NCI-H2029 treated with DMSO at 0.1 percent for 48 hours (cell line): ENCODE measurements around the gene RGS21.
"Not testable (repeated sequence)": the region's sequence is repeated elsewhere in the genome, so short reads cannot be mapped to it uniquely, and the experiment has no call there.

Source experiments
- DNase-seq: peaks from one replicate; lab custom pipeline; 2025; lab: John Stamatoyannopoulos, UW

Gene RGS21, protein sequence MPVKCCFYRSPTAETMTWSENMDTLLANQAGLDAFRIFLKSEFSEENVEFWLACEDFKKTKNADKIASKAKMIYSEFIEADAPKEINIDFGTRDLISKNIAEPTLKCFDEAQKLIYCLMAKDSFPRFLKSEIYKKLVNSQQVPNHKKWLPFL

DNA sequence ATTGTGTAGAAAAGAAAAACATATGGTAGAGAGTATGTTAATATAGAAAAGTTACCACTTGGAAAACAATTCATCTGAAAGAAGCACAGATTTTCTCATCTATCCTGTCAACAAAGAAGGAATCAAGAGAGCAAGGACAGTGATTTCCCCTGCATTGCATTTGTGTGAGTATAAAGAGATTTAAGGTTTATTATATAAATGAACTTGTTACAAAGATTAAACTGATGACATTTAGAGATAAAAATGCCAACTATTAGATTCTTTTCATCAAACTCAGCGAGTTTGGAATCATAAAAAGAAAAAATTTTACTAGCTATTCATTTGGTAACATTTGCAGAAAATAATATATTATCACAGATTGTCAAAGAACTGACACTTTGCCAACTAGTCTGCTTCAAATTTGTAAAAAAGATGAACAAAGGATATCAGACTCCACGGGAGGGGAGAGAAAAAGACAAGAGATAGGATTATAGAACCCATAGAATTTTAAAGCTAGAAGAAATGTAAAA lies at the start of gene RGS21:
Gene RGS21 (plus strand): TSS at position 51 of the 509 bp plus-strand sequence. CDS start 26,045 bp downstream, outside the sequence.
- no peak for DNase-seq

DNA sequence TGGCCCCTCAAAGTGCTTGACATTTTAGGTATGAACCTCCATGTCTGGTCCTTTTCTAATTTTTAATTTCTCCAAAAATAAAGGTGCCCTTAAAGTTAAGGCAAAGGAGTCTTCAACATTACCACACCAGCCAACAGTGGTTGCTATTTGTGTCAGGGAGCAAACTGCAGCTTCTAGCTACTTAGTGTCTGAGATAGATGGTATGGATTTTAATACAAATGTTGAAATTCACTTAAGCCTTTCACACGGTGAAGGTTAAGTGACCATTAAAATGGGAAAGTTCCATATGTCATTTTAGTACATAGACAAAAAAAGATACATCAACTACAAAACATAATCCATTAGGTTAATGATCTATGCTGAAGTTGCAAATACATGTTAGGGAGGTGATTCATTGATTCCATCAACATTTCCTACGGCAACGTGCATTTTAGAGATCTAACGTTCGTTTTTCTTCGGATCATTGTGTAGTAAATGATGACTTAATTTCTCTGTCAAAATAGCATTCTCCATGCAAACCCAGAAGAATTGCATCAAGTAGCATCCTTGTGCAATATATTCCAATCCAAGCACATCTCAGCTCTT lies 48.2 kb upstream of the RGS21 start:
- no peak for DNase-seq

DNA sequence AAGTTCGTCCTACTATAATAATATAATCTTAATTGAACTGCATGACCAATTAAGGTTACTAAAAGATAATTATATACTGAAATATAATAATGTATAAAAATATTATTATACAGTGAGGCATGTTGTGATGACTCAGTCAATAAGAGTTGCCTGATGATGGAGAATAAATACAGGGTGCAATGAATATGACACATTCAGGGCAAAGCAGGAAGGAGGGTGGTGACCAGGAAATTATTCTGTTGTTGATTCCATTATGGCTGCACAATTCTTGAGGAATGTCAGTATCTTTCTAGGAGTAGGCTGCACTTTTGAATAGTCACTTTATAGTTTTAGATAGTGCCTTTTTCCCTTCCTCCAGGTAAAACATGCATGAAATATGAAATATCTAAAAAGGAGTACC lies 46.4 kb upstream of the RGS21 start:
- no peak for DNase-seq

DNA sequence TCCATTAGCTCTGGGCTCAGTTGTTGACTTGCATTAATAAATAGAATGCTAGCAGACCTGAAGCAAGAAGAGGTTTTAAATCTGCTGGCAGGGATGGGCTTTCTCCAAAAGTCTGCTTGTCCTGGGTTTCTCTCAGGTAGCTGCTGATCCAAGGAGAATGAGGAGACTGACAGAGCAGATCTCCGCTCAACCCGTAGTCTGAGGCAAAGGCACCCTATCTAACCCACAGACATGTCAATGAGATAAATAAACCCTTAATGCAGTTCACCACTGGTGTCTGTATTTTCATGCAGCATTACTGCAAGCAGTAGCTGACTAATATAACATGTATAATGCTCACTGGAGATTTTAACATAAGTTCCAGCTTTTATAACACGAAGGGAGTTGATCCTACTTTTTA lies 44.1 kb upstream of the RGS21 start:
- DNase-seq: no peak

DNA sequence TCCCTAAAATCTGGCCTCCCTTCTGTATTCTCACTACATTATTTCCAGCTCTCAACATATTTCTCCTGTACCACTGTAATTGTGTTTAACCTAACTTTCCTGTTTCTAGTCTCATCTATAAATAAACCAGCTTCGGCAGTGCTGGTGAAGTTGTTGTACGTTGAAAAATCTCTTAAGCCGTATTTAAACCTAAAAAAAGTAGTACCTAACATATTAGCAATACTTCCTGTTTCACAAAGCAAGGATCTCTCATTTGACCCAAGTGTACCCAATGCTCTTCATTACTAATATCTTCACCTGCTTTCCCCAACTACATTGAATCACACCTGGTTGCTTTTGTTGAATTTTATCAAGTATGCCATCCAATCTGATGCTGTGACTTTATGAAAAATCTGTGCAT lies 42.2 kb upstream of the RGS21 start:
- DNase-seq: no peak

DNA sequence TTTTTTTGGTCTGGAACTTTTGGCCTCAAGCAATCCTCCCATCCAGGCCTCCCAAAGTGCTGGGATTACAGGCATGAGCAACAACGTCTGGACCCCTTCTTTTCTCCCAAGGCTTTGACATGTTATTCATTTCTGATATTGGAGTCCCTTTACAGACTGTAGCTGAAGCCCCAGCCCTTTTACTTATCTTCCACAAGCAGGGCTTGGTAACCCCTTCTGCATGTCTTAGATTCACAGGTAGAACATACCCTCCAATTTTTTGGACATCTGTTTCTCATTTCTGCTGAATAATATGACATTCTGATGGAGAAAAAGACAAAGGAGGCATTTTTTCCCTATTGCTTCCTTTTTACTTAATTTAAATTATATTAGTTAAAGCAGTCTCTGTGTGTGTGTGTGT lies 39.2 kb upstream of the RGS21 start:
- no peak for DNase-seq

DNA sequence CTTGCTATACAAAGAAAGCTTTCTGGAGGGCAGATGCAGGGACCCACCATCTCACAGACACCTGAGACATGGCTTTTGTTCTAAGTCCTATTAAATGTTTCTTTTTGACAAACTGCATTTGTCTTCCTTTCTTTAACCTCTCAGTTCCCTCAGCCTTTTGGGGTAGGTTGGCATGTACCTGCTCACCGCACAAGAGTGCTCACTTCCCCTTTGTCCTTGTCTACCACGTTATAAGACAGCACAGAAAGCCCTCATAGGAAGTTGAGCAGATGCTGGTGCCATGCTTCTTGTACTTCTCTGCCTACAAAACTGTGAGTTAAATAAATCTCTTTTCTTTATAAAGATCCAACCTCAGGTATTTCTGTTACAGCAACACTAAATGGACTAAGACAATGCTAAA lies 31.9 kb upstream of the RGS21 start:
- no peak for DNase-seq

DNA sequence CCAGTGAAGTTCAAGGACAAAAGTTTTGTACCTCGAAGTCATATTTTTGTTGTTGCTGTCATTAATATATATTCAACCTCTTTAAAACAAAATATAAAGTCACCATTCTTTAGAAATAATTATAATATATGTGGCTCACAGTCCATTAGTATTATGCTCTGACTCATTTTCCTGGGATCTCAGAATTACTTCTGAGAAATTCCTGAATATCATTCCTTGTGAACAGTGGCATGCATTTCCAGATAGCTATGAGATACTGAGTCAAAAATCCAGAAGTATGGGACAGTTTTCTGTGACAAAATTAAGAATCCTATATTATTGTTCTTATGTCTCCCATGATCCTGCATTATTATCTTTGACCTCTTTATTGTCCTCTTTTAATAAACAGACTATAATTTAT lies 13.8 kb upstream of the RGS21 start:
- DNase-seq: no peak

DNA sequence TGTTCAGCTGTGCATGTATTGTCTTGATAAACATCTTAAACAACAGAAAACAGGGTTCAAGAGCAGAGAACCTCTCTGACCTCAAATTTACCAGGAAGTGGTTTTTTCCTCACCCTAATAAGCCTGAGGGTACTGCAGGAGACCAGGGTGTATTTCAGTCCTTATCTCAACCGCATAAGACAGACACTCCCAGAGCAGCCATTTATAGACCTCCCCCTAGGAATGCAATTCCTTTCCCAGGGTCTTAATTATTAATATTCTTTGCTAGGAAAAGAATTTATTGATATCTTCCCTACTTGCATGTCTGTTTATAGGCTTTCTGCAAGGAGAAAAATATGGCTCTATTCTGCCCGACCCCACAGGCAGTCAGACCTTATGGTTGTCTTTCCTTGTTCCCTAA lies 8.5 kb upstream of the RGS21 start:
- DNase-seq: not testable (repeated sequence)

GRCh38 chr1:192311281-192311680 lies 5.5 kb upstream of the RGS21 start:
- DNase-seq: no peak

DNA sequence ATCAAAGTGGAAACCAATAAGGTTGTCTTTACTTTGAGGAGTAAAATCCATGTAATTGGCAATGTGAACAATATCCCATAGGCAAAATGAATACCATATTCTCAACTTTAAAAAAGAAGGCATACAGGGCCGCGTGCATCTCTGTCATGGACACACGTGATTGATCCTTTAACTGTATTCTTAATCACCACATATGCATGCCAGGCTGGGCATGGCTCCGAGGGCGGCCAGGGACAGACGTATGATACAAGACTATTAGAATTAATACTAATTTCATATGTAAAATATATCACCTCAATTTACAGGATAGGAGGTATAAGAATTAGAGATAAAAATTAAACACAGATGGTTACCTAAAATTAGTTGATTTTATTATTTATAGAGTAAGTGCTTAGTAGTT lies 11.2 kb downstream of the RGS21 start:
- DNase-seq: no peak

GRCh38 chr1:192342842-192343241 lies 26.1 kb downstream of the RGS21 start:
- no peak for DNase-seq

- no peak for DNase-seq
These were observed 26.6 kb downstream of the RGS21 start for GRCh38 chr1:192343344-192343743.

DNA sequence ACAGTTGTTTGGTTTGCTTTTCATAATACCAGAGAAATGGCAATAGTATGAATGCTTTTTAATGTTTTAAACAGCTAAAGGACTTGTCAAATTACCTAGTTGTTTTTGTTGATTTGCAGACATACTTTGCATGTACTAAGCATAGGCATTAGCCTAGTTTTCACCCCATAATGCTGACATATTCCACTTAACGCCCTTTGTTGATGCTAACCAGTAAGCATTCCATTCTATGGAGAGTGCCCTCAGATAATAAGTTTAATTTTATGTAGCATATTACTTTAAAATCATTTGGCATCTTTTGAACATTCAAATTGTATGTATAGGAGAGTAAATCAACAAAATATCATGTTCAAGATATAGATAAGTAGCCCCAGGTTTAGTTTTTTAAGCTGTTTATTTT lies 32.5 kb downstream of the RGS21 start:
- DNase-seq: no peak

GRCh38 chr1:192350356-192350755 lies 33.6 kb downstream of the RGS21 start:
- DNase-seq: no peak

GRCh38 chr1:192351550-192351949 lies 34.8 kb downstream of the RGS21 start:
- DNase-seq: no peak

DNA sequence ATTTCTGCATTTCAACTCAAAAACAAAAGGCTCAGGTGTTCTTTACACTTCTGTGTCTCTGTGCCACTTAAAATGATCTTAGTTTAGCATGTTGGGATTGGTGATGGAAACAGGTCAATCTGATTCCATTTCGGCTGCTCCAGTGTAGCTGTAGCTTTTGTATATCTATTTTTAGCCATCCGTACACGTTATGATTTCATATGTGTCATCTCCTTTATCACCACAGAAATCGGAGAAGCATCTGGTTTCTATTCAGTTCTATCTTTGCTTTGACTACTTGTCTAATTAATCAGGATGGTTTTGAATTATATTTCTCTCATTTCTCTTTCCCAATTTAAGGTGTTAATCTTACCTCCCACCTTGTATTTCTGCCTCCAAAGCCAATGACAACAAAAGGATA lies 41.1 kb downstream of the RGS21 start:
- DNase-seq: no peak

GRCh38 chr1:192358402-192358801 lies 41.6 kb downstream of the RGS21 start:
- DNase-seq: no peak

GRCh38 chr1:192358822-192359221 lies 42.0 kb downstream of the RGS21 start:
- no peak for DNase-seq

DNA sequence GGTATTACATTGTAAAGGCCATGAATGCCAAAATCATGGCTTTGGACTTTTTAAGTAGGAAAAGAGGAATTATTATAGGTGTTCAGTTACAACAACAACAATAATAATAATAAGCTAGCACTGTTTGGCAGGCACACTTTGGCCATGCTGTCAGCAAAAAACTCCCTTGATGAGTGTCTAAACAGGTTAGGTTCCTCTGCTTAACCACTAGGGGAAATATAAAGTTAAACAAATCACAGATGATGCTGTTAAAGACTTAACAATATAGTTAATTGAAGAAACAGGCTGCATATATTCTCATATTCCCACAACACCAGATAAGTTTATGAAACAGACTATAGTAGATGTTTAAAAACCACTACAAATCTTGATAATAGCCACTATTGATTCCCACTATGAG lies 46.4 kb downstream of the RGS21 start:
- no peak for DNase-seq

DNA sequence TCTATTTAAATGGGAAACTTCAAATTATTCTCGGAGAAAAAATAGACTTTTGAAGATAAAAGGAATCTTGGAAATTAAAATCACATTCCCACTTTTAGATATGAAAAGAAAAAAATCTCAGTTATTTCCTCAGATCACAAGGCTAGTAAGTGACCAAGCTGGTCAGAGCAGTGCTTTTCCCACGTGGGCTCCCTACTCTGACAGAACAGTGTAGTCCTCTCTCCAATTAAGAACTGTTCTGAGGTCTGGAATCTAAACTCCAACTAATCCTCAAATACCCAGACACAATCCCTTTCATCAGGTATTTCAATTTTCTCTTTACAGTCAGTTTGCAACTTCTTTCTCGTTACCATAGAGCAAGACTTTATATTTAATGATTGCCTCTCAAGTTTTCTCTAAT lies 50.6 kb downstream of the RGS21 start:
- DNase-seq: no peak

DNA sequence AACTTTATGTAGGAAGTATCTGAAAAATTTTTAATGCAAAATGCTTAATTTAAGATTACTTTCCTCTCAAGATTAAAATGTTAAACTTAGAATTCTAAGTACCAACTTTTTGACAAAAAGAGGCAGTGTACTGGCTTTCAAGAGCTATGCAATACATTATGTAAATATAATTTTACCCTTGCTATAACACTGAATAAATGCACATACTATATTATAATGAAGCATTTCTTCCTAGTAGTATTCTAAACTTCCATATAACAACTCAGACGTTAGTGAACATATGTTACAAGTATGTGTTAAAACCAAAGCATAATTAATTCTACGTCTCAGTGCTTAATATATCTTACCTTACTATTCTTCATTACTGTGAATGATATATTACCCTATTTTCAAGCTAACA lies 58.5 kb downstream of the RGS21 start:
- no peak for DNase-seq

- no peak for DNase-seq
These were observed 59.6 kb downstream of the RGS21 start for GRCh38 chr1:192376374-192376773.

GRCh38 chr1:192378276-192378675 lies 61.5 kb downstream of the RGS21 start:
- no peak for DNase-seq
